GM23248 (cell line): Measurements from ENCODE around the gene NOC4L.

Experiments used
- EZH2 ChIP-seq: fragments of 200-600 bp; sonication (generic); IDR thresholded peaks from 2 replicates; pipeline ENCODE4 v1.6.1; 2018; ENCODE audit warnings: antibody characterized with exemption, mild to moderate bottlenecking; ENCODE audit not compliant: insufficient read depth, poor library complexity, severe bottlenecking
- EZH2phosphoT487 ChIP-seq: fragments of 200-600 bp; sonication (generic); IDR thresholded peaks from 2 replicates; pipeline ENCODE4 v1.6.1; 2018; ENCODE audit warnings: antibody characterized with exemption, moderate library complexity, mild to moderate bottlenecking, low read depth; ENCODE audit not compliant: insufficient read depth

DNA sequence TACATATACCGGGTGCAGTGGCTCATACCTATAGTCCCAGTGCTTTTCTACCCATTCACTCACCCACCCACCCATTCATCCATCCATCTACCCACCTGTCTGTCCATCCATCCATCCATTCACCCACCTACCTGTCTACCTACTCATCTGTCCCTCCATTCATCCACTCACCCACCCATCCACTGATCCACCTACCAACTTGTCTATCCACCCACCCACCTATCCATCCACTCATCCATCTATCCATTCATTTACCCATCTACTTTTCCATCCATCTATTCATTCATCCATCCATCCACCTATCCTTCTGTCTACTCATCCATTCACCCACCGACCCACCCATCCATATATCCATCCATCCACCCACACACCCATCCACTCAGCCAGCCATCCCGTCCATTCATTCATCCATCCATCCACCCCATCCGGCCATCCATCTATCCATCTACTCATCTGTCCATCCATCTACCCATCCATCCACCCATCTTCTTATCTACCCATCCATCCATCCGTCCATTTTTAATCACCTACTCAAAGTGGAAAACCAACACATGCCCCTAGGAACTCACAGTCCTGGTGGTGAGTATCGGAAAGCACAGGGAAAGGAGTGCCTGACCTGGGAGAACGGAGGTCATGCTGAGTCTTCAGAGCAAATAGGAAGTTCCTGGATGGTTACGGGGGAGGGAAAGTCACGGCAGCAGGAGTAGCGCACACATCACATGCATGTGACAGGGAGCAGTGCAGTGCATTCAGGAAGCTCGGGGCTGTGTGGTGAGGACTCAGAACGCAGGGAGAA lies 20.1 kb upstream of the NOC4L start:
- TF ChIP-seq EZH2 (no peak), EZH2phosphoT487 (no peak)
